Epidermal melanocyte (primary cell): ENCODE data around the gene MMP25.

Source experiments
- DNase-seq: peaks from one replicate; pipeline ENCODE4 v3.0.0; 2011; ENCODE audit warnings: low spot score; ENCODE audit not compliant: insufficient read length

The MMP25 gene

GRCh38 chr16:3045758-3046640 is at the start of gene MMP25:
TSS of gene MMP25 (plus strand) at chr16:3046561. CDS start at chr16:3046918, 357 bp downstream.
- no peak for DNase-seq

- DNase-seq = no peak
Observed at GRCh38 chr16:2999929-3000328, 46.4 kb upstream of the MMP25 start.

GRCh38 chr16:3000540-3000939 is 45.8 kb upstream of the MMP25 start:
- DNase-seq = no peak

DNA sequence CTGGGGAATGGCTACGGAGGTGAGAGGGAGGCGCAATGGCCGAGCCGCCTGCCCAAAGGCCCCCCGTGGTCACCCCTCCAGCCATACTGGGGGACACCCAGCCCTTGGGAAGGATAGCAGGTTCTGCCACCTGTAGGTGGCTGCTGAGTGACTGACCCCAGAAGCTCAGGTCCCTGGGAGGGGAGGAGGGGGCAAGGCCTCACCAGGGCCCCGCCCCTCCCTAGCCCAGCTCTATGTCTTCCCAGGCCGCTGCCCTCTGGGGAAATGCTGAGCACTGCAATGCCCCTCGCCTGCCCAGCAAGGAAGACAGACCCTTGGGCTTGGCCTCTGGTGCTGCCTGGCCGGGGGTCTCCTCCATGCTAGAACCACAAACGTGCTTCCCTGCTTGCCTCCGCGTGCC is 45.0 kb upstream of the MMP25 start:
- DNase-seq = no peak

DNA sequence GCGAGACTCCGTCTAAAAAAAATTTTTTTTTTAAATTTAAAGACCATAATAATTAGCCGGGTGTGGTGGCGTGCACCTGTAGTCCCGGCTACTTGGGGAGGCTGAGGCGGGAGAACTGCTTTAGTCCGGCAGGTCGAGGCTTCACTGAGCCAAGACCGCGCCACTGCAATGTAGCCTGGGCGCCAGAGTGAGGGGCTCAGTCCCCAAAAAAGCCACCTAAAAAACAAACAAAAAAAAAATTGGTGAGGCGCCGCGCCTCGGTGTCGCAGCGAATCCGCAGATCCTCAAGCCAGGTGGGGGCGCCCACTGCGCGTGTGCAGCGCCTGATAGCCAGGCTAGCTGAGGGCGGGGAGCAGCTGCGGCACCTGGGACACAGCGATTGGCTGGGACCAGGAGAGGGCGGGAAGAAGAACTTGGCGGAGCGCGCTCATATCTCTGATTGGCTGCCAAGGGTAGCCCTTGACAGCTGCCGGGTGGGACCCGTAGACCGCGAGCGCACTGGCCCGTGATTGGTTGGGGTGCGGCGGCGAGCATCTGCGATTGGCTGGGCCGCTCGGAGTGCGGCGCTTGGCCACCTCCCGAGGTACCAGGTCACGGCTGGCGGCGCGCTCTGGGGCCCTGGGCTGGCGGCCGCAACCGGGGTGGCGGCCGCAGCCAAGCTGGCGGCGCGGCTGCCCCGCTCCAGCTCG is 42.6 kb upstream of the MMP25 start:
- peak; percentile 99 for DNase-seq

DNA sequence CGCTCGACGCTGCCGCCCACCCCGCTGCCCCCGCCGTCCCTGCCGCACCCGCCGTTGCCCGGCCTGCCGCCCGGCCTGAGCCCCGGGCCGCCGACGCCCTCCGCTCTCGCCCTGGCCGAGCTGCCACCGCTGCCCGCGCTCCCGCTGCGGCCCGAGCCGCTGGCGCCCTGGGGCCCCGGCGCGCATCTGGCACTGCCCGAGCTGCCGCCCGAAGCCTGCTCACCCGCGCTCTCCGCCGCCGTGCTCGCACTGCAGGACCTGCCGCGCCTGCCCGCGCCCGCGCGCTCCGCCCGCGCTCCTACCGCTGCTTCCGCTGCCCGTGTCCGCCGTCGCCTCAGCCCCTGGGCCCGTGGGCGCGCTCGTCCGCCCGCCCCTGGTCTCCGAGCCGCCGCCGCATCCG is 42.0 kb upstream of the MMP25 start:
- no peak for DNase-seq

GRCh38 chr16:3004781-3005284 is 41.5 kb upstream of the MMP25 start:
- DNase-seq = no peak

- DNase-seq = no peak
Observed at GRCh38 chr16:3007059-3007956, 39.1 kb upstream of the MMP25 start.

- DNase-seq = no peak
Observed at GRCh38 chr16:3007957-3008689, 38.2 kb upstream of the MMP25 start.

GRCh38 chr16:3008690-3009037 is 37.7 kb upstream of the MMP25 start:
- DNase-seq = no peak

- no peak for DNase-seq
Observed at GRCh38 chr16:3009568-3010390, 36.6 kb upstream of the MMP25 start.

DNA sequence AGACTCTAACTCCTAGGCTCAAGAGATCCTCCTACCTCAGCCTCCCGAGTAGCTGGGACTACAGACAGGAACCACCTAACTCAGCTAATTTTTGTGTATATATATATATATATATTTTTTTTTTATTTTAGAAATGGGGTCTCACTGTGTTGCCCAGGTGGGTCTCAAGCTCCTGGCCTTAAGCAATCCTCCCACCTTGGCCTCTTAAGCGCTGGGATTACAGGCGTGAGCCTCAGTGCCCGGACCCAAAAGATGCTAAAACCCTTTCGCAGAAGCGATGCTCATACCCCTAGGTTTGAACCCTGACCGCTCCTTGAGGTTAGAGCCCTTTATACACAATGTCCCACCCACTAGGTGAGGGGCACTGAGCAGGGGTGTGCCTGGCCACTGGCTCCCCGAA is 35.9 kb upstream of the MMP25 start:
- DNase-seq = no peak

DNA sequence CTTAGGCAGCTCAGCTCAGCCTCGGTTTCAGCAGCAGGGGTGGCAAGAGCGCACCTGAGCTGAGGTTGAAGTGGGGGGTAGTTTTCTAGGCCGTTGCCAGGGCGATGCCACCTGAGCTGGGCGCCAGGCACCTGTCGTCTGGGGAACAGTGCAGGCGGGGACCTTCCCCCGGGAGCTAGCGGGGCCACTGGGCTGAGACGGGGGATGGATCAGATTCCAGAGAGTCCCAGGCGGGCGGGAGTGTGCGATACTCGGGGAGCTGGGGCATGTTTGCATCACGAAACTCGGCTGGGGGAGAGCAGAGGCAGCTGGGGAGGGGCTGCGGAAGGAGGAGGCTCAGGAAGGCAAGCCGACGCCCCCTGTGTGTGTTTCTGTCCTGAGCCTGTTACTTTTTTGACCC is 34.1 kb upstream of the MMP25 start:
- no peak for DNase-seq

GRCh38 chr16:3012828-3013420 is 33.4 kb upstream of the MMP25 start, which contains the start of gene CLDN9:
TSS of gene CLDN9 (plus strand) at chr16:3012923. CDS start at chr16:3013363, 440 bp downstream.
- DNase-seq = no peak

DNA sequence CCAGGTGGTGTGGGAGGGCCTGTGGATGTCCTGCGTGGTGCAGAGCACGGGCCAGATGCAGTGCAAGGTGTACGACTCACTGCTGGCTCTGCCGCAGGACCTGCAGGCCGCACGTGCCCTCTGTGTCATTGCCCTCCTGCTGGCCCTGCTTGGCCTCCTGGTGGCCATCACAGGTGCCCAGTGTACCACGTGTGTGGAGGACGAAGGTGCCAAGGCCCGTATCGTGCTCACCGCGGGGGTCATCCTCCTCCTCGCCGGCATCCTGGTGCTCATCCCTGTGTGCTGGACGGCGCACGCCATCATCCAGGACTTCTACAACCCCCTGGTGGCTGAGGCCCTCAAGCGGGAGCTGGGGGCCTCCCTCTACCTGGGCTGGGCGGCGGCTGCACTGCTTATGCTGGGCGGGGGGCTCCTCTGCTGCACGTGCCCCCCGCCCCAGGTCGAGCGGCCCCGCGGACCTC is 32.8 kb upstream of the MMP25 start:
- DNase-seq = no peak

DNA sequence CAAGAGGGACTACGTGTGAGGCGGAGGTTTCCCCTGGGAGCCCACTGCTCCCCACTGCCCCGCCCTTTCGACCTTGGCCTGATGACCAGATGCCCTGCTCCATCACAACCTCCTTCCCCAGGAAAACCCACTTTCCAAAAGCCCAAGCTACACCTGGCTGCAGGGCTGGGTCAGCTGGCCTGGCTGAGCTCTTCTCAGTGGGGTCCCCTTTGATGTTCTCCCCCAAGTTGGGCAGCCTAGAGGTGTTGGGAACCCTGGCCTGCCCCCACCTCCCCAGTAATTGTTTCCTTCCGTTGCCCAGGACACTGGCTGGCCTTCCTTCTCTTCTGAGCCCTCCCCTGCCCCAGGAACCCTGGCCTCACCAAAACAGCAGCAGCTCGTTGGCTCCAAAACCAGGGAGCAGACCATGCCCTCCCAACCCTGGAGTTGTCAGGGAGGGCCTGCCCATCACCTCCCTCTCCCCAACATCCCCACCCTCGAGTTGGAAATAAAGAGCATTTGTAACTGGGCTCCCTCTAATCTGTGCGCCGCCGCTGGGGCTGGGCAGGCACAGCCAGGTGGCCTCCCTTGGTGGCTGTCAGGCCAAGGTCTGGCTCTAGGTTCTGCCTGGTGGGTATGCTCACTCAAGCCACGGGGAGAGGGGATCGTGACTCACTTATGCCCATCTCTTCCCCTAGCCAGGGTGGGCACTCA is 32.2 kb upstream of the MMP25 start:
- no peak for DNase-seq

GRCh38 chr16:3014971-3015370 is 31.4 kb upstream of the MMP25 start:
- no peak for DNase-seq

- DNase-seq = no peak
Observed at GRCh38 chr16:3015865-3016521, 30.4 kb upstream of the MMP25 start.
